NCI-H1417 treated with DMSO at 0.1 percent for 48 hours (cell line): Measurements from ENCODE around the gene PSMB5.

Source experiments
- DNase-seq: peaks from one replicate; lab custom pipeline; 2025; lab: John Stamatoyannopoulos, UW

PSMB5 gene

GRCh38 chr14:23043754-23044153 is 9.1 kb upstream of the PSMB5 start:
- no peak for DNase-seq

GRCh38 chr14:23043145-23043544 is 8.4 kb upstream of the PSMB5 start:
- DNase-seq: no peak

- DNase-seq: no peak
Measured at GRCh38 chr14:23042162-23042965, 7.7 kb upstream of the PSMB5 start, which contains the start of gene PSMB11. PSMB11 (plus strand) TSS chr14:23042212; CDS start chr14:23042226, 14 bp downstream.

GRCh38 chr14:23041729-23042128 is 7.0 kb upstream of the PSMB5 start:
- DNase-seq: no peak

GRCh38 chr14:23040100-23040499 is 5.4 kb upstream of the PSMB5 start:
- no peak for DNase-seq

- DNase-seq: no peak
Measured at GRCh38 chr14:23035303-23036144, 824 bp upstream of the PSMB5 start.

- no peak for DNase-seq
Measured at GRCh38 chr14:23033801-23034497, 751 bp downstream of the PSMB5 start.

- no peak for DNase-seq
Measured at GRCh38 chr14:23033251-23033727, 1.4 kb downstream of the PSMB5 start.

GRCh38 chr14:23030936-23031335 is 3.8 kb downstream of the PSMB5 start:
- no peak for DNase-seq

GRCh38 chr14:23028799-23029198 is 5.9 kb downstream of the PSMB5 start:
- DNase-seq: no peak

GRCh38 chr14:23025151-23025814 is 9.4 kb downstream of the PSMB5 start:
- no peak for DNase-seq

- DNase-seq: no peak
Measured at GRCh38 chr14:23024612-23025075, 10.1 kb downstream of the PSMB5 start.

- DNase-seq: no peak
Measured at GRCh38 chr14:23023795-23024152, 10.9 kb downstream of the PSMB5 start.

GRCh38 chr14:23023022-23023794 is 11.5 kb downstream of the PSMB5 start:
- no peak for DNase-seq

- no peak for DNase-seq
Measured at GRCh38 chr14:23021889-23022442, 12.7 kb downstream of the PSMB5 start.

- no peak for DNase-seq
Measured at GRCh38 chr14:23021434-23021833, 13.3 kb downstream of the PSMB5 start.

- DNase-seq: no peak
Measured at GRCh38 chr14:23020143-23021128, 14.3 kb downstream of the PSMB5 start.

GRCh38 chr14:23018107-23018506 is 16.6 kb downstream of the PSMB5 start:
- no peak for DNase-seq

GRCh38 chr14:23017091-23017490 is 17.6 kb downstream of the PSMB5 start:
- DNase-seq: no peak
